Tongue (tissue), 2 donors: ENCODE results near the gene KRT73. TPM values are rescaled to one million over a fixed set of nuclear protein-coding genes. Genes with fewer than 3 reads are reported as not detected.

Experiments used
- DNase-seq: peaks from one replicate; pipeline ENCODE4 v3.0.0-alpha.2; 2015
- total RNA-seq: library from RNA; depleted of rRNA; stranded (reverse); fragments of >200 nt; gene quantifications from one replicate; pipeline ENCODE4 v1.2.3, GENCODE V29; 2014

The KRT73 gene
- total RNA-seq, 1 donor from 2014 or later = not detected

DNA sequence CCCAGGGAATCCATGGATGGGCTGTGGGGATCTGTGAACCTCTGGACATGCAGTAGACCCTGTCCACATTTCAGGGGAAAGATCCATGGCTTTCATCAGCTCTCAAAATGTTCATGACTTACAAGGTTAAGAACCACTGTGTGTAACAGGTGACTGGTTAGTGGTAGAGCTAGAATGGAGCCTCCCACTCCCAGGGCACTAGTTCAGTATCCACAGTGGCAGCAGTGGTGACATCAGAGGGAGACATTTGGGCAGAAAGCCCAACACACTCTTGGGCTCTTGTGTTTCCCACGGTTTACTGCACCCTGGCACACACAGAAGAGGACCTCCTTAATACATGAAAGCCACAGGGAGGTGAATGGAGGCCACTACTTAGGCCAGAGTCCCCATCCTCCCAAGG, 53.8 kb downstream of the KRT73 start:
- DNase-seq = no peak

DNA sequence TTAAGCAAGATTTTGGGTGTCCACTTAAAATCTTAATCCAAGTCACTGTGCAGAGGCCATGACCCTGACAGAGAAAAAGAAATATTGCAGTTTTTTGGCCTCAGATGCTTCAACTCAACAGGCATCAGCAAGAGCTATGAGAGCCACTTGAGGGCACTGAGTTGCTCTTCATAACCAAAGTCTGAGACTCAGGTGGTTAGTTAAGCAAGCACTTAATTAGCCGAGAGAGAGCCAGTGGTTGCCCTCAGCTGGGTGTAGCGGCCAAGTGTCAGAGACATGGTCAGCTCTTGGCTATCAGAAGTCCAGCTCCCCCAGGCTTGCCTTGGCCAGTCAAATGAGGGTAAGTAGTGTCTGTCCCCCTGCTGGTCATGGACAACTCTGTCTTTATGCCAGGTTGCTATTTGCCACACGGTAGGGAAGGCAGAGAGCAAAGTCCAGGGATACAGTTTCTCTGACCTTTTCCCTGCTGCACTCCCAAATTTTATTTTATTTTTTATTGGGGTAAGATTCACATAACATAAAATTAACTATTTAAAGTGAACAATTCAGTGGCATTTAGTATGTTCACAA, 56.4 kb downstream of the KRT73 start:
- DNase-seq = no peak

DNA sequence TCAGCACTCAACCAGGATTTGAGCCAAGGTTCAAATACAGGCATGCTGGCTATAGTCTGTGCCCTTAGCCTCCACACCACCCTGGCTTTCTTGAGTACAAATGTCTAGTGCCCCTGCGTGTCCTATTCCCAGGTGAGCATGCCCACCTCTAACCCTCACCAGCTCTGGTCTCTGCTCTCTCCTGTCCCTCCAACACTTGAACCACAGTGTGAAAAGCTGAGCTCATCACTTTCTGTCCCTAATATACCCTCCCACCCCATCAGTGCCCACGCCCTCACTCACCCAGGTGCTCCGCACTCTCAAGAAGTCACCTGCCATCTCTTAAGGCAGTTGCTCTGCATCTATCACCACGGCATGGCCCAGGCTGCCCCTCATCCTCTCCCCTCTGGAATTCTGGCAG, 58.4 kb downstream of the KRT73 start:
- no peak for DNase-seq

DNA sequence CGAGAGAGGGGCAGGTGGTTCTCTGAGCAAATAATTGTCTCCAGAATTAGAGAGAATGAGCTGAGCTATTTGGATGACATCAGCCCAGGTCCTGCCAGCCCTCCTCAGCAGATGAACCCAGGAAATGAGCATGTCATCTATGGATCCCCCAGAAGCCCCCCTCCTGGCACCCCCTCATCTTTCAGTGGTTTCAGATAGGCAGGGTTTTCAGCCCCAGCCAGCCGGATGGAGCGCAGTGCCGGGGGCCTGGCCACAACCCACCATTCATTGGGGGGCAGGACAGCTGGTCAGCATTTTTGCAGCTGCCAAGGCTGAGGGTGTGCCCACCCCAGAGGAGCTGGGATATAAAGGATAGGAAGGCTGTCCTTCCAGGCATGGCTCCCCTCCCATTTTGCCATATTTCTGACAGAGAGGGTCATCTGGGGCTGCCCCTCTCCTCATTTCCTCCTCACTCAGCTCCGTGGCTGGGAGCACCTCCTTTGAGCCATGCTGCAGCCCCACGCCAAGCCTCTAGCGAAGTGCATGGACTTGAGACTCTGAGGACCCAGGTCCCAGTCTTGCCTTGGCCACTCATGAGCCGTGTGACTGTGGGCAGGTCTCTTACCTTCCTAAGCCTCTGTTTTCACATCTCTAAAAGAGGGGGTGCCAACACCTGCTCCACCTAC, 59.4 kb downstream of the KRT73 start:
- DNase-seq = peak; percentile 76

Other genes starting within 250 kb of the KRT73 start
- not detected for gene KRT84, start 232.9 kb downstream of the KRT73 start, total RNA-seq
- not detected for gene KRT82, start 212.2 kb downstream of the KRT73 start, total RNA-seq
- gene KRT75, start 184.2 kb downstream of the KRT73 start, total RNA-seq = 0.21 TPM
- 17.0 TPM for gene KRT6B, start 166.4 kb downstream of the KRT73 start, total RNA-seq
- gene KRT6C, start 144.8 kb downstream of the KRT73 start, total RNA-seq = 19.3 TPM
- gene KRT6A, start 125.3 kb downstream of the KRT73 start, total RNA-seq = 299 TPM
- 1,219 TPM for gene KRT5, start 98.2 kb downstream of the KRT73 start, total RNA-seq
- gene KRT71, start 65.4 kb downstream of the KRT73 start, total RNA-seq = not detected
- 0.10 TPM for gene KRT74, start 44.7 kb downstream of the KRT73 start, total RNA-seq
- gene KRT72, start 17.1 kb downstream of the KRT73 start, total RNA-seq = 0.21 TPM
- not detected for gene KRT2, start 33.7 kb upstream of the KRT73 start, total RNA-seq
- gene KRT1, start 61.8 kb upstream of the KRT73 start, total RNA-seq = not detected
- 0.10 TPM for gene KRT77, start 85.0 kb upstream of the KRT73 start, total RNA-seq
- 0.31 TPM for gene KRT76, start 158.8 kb upstream of the KRT73 start, total RNA-seq
- gene KRT3, start 177.6 kb upstream of the KRT73 start, total RNA-seq = not detected
- gene KRT4, start 195.6 kb upstream of the KRT73 start, total RNA-seq = 420 TPM
- 0.21 TPM for gene KRT79, start 215.8 kb upstream of the KRT73 start, total RNA-seq
- gene KRT78, start 230.4 kb upstream of the KRT73 start, total RNA-seq = 64.7 TPM